Osteocyte (in vitro differentiated cells): ENCODE measurements around the gene WDR4. TPM values are rescaled to one million over a fixed set of nuclear protein-coding genes. Genes with fewer than 3 reads are reported as not detected.

ENCODE experiments used
- DNase-seq: peaks from one replicate; pipeline ENCODE4 v3.0.0; 2021; ENCODE audit warnings: mixed read lengths; ENCODE audit not compliant: unreplicated experiment; ENCODE audit errors: extremely low spot score
- H3K27ac Mint-ChIP-seq: one replicate; pipeline ENCODE4 v1.8.0; 2021; ENCODE audit warnings: mild to moderate bottlenecking, mixed read lengths; ENCODE audit not compliant: unreplicated experiment
- H3K27me3 Mint-ChIP-seq: one replicate; pipeline ENCODE4 v1.8.0; 2021; ENCODE audit warnings: mixed read lengths; ENCODE audit not compliant: unreplicated experiment
- H3K36me3 Mint-ChIP-seq: one replicate; pipeline ENCODE4 v1.8.0; 2021; ENCODE audit warnings: mixed read lengths; ENCODE audit not compliant: unreplicated experiment
- H3K4me1 Mint-ChIP-seq: one replicate; pipeline ENCODE4 v1.8.0; 2021; ENCODE audit warnings: mixed read lengths; ENCODE audit not compliant: unreplicated experiment
- H3K4me3 Mint-ChIP-seq: one replicate; pipeline ENCODE4 v1.8.0; 2021; ENCODE audit warnings: mild to moderate bottlenecking, moderate library complexity, mixed read lengths; ENCODE audit not compliant: unreplicated experiment
- H3K9me3 Mint-ChIP-seq: one replicate; pipeline ENCODE4 v1.8.0; 2021; ENCODE audit warnings: mixed read lengths; ENCODE audit not compliant: unreplicated experiment
- total RNA-seq: library from RNA; stranded (reverse); gene quantifications from 2 replicates; pipeline ENCODE4 v1.2.1, GENCODE V29; 2021
- TF ChIP-seq, protein P1 (sequence below): fragments of 200-600 bp; sonication (generic); IDR thresholded peaks from 2 replicates; pipeline ENCODE4 v1.5.0; 2021; ENCODE audit warnings: antibody characterized with exemption, mild to moderate bottlenecking, moderate library complexity

WDR4 gene
- total RNA-seq, 1 donor from 2014 or later = 15.7 TPM

DNA sequence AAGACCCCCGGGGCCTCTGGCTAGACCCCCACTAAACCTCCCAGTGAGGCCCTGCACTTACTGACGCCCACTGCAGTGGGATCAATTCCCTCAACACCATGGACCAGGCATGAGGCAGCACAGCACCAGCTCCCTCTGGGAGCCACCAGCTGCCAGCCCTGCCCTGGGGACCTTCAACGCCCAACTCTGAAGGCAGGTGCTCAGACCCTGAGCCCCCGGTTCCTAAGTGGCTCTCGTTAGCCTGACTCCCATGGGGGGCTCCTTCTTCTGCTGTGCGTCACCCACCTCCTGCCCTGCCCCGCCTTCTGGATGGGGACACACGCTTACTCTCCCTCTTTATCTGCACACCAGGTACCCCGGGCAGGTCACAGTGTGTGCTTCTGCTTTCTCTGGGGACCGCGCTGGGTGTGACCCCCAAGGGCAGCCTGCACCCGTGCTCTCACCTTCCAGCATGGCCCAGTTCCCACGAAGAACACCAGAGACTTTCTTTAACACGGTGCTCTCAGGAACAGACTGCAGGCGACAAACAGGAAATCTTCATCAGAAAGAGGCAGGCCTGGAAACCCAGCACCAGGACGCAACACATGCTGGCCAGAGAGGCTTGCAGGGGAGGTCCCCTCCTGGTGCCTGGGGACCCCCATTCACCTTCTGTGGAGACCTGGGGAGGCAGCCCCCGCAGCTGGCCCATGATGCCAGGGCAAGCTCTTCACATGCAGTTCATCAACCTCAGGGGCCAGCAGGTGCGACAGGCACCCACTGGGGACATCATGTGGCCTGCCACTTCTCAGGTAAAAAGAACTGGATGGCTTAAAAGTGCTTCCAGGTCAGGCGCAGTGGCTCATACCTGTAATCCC is 27.3 kb downstream of the WDR4 start:
- no peak overlapping the region for H3K27ac Mint-ChIP-seq
- DNase-seq = no peak
- TF ChIP-seq, protein P1, sequence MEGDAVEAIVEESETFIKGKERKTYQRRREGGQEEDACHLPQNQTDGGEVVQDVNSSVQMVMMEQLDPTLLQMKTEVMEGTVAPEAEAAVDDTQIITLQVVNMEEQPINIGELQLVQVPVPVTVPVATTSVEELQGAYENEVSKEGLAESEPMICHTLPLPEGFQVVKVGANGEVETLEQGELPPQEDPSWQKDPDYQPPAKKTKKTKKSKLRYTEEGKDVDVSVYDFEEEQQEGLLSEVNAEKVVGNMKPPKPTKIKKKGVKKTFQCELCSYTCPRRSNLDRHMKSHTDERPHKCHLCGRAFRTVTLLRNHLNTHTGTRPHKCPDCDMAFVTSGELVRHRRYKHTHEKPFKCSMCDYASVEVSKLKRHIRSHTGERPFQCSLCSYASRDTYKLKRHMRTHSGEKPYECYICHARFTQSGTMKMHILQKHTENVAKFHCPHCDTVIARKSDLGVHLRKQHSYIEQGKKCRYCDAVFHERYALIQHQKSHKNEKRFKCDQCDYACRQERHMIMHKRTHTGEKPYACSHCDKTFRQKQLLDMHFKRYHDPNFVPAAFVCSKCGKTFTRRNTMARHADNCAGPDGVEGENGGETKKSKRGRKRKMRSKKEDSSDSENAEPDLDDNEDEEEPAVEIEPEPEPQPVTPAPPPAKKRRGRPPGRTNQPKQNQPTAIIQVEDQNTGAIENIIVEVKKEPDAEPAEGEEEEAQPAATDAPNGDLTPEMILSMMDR = no peak
- H3K4me1 Mint-ChIP-seq = no peaks in the 10 kb centered on the region
- no peaks in the 10 kb centered on the region for H3K9me3 Mint-ChIP-seq
- H3K36me3 Mint-ChIP-seq = peaks cover 23% of the 10 kb centered on the region
- H3K27me3 Mint-ChIP-seq = no peaks in the 10 kb centered on the region
- H3K4me3 Mint-ChIP-seq = no peak overlapping the region

DNA sequence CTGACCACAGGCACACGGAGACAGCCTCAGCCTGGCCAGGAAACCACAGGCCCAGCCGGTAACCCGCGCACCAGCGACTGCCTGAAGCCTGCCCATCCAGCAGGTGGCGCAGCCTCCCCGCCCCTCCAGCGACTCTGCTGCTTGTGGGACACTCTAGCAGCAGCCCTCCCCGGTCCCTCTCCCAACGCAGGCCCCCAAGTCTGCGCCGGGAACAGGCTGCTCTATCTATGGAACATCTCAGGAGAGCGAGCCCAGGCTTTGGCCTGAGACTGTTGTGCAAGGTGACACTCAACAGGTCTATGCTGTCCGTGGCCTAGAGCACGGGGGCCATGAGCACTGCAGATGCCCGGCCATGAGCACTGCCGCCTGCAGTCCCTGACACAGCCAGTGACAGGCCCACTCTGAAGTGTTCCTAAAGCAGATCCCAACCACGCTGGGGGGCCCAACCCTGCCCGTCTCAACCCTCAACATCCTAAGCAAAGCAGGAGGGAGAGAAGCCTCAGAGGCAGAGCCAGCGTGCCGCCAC is 28.4 kb downstream of the WDR4 start:
- Mint-ChIP-seq H3K4me3 (no peak overlapping the region), H3K4me1 (no peaks in the 10 kb centered on the region), H3K36me3 (peaks cover 25% of the 10 kb centered on the region), H3K27me3 (no peaks in the 10 kb centered on the region), H3K27ac (no peak overlapping the region), H3K9me3 (no peaks in the 10 kb centered on the region)
- peak; percentile 83 for DNase-seq
- TF ChIP-seq, protein P1 = peak; percentile 43

DNA sequence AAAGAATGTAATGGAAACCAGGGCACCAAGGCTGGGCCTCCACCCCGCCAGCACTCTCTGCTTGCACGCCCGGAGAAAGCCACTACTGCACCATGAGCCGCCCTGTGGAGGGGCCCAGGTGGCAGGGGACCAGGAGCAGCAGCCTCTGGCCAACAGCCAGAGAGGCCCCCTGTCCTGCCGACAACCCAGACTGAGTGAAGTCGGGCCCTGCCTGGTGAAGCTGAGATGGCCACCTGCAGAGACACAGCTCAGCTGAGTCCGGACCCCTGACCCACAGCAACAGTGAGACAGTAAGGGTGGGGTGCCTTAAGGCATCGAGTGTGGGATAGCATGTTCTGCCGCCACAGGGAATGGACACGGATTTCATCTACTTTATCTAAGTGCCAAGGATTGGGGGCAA is 28.9 kb downstream of the WDR4 start:
- H3K27ac Mint-ChIP-seq = no peak overlapping the region
- no peak for DNase-seq
- H3K36me3 Mint-ChIP-seq = peaks cover 24% of the 10 kb centered on the region

DNA sequence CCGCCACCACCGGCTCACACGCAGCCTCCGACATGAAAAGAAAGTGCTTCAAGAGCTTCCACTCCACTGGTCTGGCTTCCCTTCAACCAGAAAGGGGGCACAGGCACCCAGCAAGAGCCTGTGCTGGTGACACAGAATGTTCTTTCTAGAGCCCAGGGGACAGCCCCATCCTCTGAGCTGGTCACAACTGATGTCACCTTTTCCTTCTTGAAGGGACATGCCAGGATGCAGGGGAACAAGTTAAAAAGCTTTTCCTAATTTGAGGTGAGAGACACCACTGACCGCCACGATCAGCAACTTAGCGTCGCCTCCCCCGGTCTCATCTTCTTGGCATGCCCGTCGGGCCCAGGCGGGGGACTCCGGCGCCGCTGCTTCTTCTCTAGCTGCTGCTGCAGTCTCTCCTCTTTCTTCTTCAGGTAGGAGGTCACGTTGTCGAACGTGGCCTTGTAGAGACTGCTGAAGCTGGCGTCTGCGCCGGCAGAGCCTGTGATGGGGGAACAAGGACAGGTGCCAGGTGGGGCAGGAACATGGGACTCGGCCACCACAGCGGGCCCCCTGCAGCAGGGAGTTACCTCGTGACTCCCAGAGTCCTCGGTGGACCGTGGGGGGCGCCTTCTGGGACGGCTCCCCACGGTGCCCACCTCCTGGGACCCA is 29.5 kb downstream of the WDR4 start:
- H3K4me3 Mint-ChIP-seq = no peak overlapping the region
- H3K9me3 Mint-ChIP-seq = no peaks in the 10 kb centered on the region
- no peak overlapping the region for H3K27ac Mint-ChIP-seq
- peaks cover 27% of the 10 kb centered on the region for H3K36me3 Mint-ChIP-seq
- TF ChIP-seq, protein P1 = no peak
- H3K4me1 Mint-ChIP-seq = peaks cover 6% of the 10 kb centered on the region
- no peaks in the 10 kb centered on the region for H3K27me3 Mint-ChIP-seq
- no peak for DNase-seq

More for the DNA sequence above, 28.9 kb downstream of the WDR4 start:
- Mint-ChIP-seq H3K4me1 (peaks cover under 1% of the 10 kb centered on the region), H3K9me3 (no peaks in the 10 kb centered on the region), H3K27me3 (no peaks in the 10 kb centered on the region), H3K4me3 (no peak overlapping the region)
- TF ChIP-seq, protein P1 = no peak
